ENCODE results near the gene KPNA5. TPM values are rescaled to one million over a fixed set of nuclear protein-coding genes. Genes with fewer than 3 reads are reported as not detected.

The KPNA5 gene
- 46.3 and 49.7 TPM in 2 replicates for polyA plus RNA-seq

DNA sequence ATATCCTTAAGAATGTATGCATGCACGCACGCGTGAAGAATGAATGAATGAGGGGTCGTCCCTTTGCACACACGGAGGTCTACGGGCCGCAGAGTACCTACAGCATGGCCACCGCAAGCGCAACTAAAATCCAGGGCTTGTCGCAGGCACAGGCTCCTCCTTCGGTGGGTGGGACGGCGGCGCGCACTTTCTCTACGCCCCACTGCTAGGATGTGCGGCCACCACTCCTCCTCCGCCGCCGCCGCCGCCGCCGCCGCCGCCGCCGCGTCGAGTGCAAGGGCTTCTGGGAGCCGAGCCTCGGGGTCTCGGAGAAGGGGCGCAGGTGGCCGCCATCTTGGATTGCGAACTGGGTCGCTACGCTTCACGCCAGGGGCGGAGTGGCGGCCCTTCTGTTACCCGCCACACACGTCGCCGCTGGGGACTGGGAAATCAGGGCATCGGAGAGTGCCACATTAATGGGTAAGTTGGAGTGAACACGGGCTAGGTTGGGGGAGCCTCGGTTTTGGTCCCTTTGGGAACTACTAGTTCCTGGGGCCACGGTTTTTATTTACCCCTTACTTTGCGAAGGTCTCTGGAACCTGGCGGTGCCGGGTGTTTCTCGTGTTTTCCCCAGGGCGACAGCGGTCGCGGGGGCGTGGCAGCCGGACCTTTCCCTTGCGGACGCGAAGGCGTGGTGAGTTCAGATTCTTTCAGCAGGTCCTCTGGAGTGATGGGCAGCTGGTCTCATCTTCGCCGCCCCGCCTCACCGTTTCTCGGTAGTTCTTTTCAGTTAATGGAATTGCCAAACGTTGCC lies at the start of gene KPNA5:
TSS of gene KPNA5 (plus strand) at position 332 of the 793 bp plus-strand sequence. CDS start at position 456, 124 bp downstream.

DNA sequence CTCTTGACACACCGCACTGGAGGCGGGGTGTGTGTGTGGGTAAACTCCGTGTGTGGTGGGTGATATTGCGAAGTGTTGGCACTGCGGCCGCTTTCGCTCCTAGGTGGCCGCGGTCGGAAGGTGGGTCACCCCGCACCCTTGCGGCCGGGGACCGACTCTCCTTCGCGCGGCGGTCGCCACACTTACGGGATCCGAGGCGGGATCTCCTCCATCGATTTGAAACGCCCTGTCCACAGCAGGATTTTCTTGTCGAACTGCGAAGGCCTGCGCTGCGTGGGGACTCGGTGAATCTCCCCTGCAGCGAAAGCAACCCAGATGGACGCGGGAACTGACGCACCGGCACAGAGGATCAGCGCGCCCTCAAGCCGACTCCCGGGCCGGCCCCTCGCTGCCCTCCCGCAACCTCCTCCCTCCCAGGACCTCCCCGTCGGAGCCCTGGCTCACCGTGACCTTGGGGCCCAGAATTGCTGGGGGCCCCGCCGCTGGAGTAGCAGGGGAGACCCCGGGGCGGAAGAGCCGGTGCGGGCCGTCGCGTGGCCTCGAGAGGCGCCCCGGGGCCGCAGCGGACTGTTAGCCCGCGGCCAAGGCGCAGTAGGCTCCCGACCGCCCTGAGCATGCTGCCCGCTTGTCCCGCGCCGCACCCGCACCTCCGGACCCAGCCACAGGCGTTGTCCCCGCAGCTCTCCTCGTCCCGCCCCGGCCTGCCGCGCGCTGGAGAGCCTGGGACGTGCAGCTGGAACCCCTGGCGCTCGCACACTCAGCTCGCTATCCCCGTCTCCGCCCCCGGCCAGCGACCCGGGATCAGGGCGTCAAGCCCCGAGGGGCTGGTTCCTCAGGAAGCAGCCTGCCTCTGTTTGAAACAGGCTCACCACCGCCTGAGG lies 84.2 kb downstream of the KPNA5 start, which contains the start of gene FAM162B:
TSS of gene FAM162B (minus strand) at position 759 of the 881 bp plus-strand sequence. CDS start at position 616, 143 bp downstream.

Other genes starting within 250 kb of the KPNA5 start
- 10.9 and 13.7 TPM in 2 replicates for gene CALHM6, start 219.8 kb upstream of the KPNA5 start, polyA plus RNA-seq
- not detected in 2 replicates for gene CALHM5, start 169.6 kb upstream of the KPNA5 start, polyA plus RNA-seq
- 0.30 TPM in 1 of 2 replicates, not detected in the other for gene TRAPPC3L, start 135.5 kb upstream of the KPNA5 start, polyA plus RNA-seq
- not detected in 2 replicates for gene CALHM4, start 127.5 kb upstream of the KPNA5 start, polyA plus RNA-seq
- 248 and 304 TPM in 2 replicates for gene RWDD1, start 109.7 kb upstream of the KPNA5 start, polyA plus RNA-seq
- gene RSPH4A, start 64.7 kb upstream of the KPNA5 start, polyA plus RNA-seq = 0.58 and 2.7 TPM in 2 replicates
- 9.9 and 16.7 TPM in 2 replicates for gene ZUP1, start 12.4 kb upstream of the KPNA5 start, polyA plus RNA-seq
- not detected in 2 replicates for gene FAM162B, start 84.5 kb downstream of the KPNA5 start, polyA plus RNA-seq
- not detected in 2 replicates for gene GPRC6A, start 147.9 kb downstream of the KPNA5 start, polyA plus RNA-seq
- gene RFX6, start 196.0 kb downstream of the KPNA5 start, polyA plus RNA-seq = not detected in 2 replicates

All from Purkinje cell (primary cell).